TTC549 (cell line): Measurements from ENCODE around the gene TRMT61A.
"Not testable (repeated sequence)": the region's sequence is repeated elsewhere in the genome, so short reads cannot be mapped to it uniquely, and the experiment has no call there.

ENCODE experiments used
- FAIRE-seq: peaks from 2 replicates; lab custom pipeline; 2012; peaks lifted over from hg19 to GRCh38; lab: Jason Lieb, UNC

The TRMT61A gene

GRCh38 chr14:103509864-103510723, 18.9 kb upstream of the TRMT61A start:
- no peak for FAIRE-seq

DNA sequence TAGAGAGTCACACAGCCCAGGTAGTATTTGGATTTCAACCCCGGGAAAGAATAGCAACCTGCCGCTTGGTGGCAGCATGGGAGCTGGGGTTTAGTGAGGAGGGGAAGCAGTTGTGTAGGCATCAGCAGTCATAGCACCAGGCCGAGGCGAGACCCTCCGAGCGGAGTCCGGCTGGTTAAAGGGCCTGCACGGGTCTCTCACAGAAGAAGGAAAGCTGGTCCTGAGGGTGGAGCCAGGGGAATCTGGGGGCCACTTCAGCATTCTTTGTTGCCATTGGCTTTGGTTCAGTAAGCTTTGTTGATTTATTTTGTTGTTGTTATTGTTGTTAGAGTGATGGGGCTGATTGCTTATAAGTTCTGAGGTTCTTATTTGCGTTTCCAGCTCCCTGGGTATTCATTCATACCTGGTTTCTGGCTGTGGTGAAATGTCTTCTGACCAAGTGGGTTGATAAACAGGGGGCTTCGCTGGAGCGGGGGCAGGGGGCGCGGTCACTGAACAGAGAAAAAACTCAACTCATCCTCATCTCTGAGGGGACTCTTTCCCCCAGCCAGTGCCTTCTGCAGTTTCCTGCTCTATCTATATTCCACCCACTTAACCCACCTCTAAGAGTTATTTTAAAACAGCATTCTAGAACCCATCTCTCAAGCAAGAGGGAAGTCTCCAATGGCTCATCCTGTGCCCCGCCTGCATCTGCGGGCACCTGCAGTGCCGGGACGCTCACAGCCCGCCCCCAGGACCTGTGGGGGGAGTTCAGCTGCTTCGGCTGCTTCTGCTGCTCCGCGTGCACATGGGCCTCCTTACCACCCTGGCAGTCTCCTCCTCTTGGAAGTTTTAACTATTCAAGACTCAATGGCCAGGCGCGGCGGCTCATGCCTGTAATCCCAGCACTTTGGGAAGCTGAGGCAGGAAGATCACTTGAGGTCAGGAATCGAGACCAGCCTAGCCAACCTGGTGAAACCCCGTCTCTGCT, 18.0 kb upstream of the TRMT61A start:
- FAIRE-seq: no peak

DNA sequence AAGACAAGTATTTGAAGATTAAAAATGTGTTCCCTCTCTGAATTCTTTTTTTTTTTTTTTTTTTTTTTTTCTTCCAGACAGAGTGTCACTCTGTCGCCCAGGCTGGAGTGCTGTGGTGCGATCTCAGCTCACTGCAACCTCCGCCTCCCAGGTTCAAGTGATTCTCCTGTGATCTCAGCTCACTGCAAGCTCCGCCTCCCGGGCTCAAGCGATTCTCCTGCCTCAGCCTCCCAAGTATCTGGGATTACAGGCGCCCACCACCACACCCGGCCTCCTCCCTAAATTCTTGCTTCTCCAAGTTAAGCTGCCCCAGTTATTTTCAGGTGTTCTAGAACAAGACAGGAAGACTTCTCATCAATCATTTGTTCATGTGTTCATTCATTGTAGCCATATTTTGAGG, 16.8 kb upstream of the TRMT61A start:
- FAIRE-seq: not testable (repeated sequence)

DNA sequence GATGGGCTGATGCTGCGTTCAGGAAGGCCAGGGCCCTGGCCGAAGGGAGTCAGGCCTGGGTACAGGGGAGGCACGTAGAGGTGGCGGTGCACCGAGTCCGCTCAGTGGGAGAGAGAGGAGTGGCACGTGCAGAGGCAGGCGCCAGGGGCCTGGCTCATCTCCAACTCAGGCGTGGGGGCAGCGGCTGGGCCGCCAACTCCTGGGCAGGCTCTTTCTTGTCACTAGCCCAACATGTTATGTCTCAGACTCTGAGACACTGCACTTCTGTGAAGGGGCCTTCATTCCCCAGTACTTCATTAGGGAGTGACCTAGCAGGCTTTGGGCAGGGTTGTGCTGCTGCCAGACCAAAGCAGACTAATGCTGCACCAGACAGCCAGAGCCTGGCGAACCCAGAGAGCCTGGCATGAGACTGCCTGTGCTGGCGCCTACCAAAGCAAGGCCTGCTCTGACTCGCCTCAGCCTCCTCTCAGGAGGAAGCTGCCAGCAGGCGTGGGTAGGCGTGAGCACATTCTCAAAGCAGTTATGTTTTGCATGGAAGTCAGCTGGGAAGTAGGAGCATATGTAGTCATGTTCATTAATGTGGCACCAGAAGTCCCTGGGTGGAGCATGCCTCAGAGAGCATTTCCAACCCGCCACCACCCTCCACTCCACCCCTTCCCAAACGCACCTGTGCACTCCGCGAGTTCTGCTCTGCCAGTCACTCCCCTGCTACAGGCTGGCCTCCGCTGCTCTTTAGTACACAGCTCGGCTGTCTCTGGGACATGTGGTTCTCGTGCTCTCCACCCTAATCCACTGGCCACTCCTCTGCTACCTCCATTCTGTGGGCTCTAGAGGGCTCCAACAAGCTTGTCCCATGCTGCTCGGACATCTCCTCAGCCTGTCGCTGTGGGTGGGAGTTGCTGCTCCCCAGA, 16.0 kb upstream of the TRMT61A start:
- FAIRE-seq: no peak

DNA sequence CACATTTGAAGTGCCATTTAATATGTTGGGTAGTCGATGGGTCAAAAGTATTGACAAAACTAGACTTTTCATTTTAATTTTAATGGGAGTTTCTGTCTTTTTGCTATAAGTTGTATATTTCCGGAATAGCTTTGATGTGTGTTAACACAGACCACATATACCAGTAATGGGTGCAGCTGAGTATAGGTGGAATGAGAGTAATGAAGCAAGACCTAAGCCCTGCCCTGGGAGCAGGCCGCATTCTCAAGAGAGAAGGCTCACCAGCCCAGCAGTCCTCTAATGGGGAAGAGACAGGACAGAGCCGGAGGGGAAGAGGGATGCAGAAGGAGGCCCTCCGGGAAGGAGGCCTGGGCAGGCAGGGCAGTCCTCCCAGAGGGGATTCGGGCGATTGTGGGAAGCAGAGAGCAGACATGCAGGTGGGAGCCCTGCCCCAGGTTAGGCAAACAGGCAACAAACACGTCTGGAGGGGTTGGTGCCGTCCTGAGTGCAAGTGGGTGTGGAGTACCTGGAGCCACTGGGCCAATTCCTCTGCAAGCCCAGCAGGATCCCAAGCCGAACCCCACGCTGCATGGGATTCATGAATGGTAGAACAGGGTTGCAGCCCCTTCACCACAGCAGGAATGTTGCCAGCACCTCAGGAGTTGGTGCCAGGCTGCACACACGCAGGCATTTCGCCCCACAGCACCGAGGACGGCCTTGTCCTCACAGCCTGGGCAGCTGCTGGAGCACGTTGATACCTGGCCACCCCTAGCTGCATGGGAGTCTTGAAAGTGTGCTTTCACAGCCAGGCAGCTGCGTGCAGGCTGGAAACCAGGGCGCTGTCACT, 14.2 kb upstream of the TRMT61A start:
- no peak for FAIRE-seq

DNA sequence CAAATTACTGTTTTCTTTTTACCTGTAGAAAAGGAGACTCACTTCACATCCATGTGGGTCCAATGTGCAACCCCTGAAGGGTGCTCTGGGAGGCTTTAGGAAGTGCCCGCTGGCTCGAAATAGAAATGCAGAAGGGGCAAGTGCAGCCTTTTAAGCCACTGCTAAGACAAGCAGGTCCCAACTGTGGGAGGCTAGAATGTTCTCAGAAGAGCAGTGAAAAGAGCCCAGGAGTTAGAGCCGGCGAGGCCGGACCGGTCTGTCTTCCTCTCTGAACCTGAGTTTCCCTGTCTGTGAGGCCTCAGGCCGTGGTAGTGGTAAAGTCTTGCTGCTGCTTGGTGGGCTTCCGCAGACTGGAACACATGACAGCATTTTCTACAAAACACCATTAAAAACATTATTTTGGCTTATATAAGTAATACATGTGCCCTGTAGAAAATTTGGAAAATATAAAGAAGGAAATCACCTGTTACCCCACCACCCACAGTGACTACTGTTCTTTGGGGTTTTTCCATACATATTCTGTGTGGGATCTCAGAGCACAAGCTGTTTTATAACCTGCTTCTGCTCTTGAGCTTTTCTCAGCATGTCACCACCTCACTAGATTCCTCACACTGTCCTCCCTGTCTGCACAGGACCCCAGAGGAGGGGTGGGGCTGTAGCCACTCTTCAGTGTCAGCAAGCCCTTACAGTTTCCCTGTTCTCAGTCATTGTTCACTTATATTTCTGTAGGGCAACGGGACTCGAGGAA, 12.4 kb upstream of the TRMT61A start:
- FAIRE-seq: no peak

DNA sequence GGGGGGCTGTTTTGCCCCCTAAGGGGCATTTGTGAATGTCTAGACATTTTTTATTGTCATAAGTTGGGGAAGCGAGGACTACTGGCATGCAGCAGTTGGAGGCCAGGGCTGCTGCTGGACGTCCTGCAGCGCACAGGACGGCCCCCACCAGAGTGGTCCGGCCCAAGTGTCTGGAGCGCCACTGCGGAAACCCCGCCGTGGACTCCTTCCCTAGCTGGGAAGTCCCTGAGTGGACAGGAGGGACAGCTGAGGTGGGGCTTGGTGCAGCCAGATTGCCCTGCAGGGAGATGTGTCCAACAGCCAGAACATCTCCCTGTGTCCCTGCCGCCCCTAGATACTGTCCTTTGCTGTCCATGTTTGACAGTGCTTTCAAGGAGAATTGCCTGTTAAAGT, 11.8 kb upstream of the TRMT61A start:
- no peak for FAIRE-seq

DNA sequence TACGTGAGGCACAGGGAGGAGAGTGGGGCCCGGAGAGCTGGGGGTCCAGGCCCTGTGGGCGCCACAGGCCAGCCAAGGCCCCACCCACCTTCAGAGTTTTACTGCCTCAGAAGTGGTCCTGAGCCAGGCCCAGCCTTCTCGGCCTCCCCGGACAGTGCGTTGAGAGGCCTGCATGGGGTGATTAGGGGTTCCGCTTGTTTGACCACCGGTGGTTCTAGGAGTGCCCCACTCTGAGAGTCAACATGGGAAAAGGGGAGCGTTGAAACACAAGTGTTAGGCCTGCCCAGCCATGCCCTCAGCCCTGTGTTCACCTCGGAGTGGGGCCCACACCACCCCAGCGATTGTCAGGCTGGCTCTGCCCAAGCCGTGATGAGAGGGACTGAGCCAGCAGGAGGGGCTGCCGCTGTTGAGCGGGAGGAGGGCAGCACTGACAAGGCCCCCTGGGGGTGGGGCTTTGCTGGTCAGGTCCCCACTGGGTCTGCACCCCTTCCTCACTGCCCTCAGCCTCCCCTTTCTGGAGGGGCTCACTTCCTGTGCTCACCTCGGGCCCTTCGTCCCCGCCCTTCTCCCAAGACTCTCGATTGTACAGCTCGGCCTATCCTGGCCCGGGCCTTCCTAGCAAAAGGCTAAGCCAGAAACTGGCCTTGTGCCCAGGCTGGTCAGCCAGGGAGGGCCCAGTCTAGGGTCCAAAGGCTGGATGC, 11.1 kb upstream of the TRMT61A start:
- no peak for FAIRE-seq

- FAIRE-seq: no peak
Measured at GRCh38 chr14:103518422-103519042, 10.5 kb upstream of the TRMT61A start.

- FAIRE-seq: no peak
Measured at GRCh38 chr14:103519043-103519836, 9.8 kb upstream of the TRMT61A start.

- no peak for FAIRE-seq
Measured at GRCh38 chr14:103519837-103520212, 9.2 kb upstream of the TRMT61A start.

DNA sequence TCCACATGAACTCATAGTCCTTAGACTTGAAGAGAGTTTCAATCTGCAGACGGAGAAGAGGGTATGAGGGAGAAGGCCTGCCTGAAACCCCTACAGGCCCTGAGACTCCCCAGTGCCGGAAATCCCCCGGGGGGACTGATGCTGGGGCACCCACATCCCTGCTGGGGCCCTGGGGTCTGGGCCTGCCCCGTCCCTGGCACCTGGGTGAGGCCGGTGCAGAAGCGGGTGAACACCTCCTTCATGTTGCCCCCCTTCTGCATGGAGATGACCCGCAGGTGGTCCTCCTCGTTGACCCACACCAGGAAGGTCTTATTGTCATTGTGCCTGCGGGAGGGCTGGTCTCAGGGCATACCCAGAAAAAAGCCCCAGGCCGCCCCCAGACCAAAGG, 8.7 kb upstream of the TRMT61A start:
- no peak for FAIRE-seq

- FAIRE-seq: no peak
Measured at GRCh38 chr14:103520657-103521437, 8.1 kb upstream of the TRMT61A start.

DNA sequence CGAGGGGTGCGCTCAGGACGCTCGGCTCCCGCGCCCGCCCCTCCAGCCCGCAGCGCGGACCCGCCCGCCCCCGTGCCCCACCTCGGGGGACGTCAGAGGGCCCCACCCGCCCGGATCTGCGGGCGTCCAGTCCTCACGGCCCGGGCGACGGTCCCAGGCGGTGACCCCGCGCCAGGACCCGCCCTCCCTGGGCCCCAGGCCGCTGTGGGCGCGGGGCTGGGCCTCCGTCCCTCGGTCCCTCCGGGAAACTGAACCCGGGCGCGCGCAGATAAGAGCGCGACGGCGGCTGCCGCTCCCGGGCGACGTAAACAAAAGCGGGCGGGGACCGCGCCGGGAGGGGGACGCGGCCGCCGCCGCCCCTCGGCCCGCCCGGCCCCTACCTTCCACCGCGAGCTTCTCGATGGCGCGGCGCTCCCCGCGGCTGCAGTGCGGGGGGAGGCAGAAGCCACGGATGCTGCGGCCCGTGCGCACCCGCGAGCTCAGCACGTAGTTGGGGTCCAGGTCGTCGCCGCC, 7.5 kb upstream of the TRMT61A start:
- no peak for FAIRE-seq

- FAIRE-seq: no peak
Measured at GRCh38 chr14:103521951-103522563, 6.9 kb upstream of the TRMT61A start.

- no peak for FAIRE-seq
Measured at GRCh38 chr14:103522649-103523574, 6.1 kb upstream of the TRMT61A start, which contains the start of gene CKB. TSS of gene CKB (minus strand) at chr14:103522830. CDS start at chr14:103522493, 337 bp downstream.
